OCI-LY7 (cell line): Measurements from ENCODE around the gene KIF22.

Experiments
- CTCF ChIP-seq: fragments of 200-600 bp; sonication (generic); conservative IDR thresholded peaks from 2 replicates; pipeline ENCODE4 v1.5.1; 2014; ENCODE audit warnings: mild to moderate bottlenecking, antibody characterized with exemption, low read length, moderate library complexity, mixed read lengths
- EZH2phosphoT487 ChIP-seq: fragments of 200-600 bp; sonication (generic); IDR thresholded peaks from 2 replicates; pipeline ENCODE4 v1.6.1; 2018; ENCODE audit warnings: low read depth, borderline replicate concordance, mild to moderate bottlenecking, mixed run types, antibody characterized with exemption, low read length, moderate library complexity, mixed read lengths

DNA sequence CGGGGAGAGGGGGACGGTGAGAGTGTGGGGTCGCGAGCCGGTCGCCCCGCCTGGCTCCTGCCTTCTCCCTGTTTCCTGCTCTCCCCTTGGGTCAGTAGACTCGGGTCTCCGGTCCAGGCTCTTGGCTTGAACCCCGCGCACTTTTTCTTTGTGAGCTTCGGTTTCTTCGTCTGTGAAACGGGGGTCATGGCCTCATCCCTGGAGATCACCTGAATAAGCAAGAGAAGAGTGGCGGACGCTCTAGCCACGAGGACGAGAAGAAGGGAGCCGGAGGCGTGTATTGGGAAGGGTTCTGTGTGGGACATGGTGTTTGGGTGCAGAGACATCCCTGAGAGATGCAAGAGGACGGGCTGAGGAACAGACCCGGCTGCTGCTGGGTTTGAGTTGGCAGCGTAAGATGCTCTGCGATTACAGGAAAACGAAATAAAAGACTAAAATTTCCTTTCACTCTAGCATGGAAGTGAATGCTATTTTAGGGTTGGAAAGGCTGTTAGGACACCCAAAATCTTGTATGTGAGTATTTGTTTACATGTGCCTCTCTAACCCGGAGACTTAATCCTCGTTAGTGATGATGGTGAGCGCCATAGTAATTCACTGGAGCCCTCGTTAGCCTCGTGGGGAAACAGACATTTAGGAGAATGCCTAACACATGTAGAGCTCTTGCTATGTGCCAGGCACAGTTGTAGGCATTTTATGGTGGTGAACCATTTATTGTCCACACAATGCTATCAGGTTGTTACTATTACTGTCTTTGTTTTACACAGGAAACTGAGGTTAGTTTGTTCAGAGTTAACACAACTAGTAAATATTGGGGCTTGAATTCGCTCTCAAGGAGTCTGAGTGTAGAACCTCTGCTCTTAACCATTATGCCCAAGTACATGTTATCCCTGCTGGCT, 646 bp downstream of the KIF22 start:
- no peak for TF ChIP-seq CTCF
- no peak for TF ChIP-seq EZH2phosphoT487
